Astrocyte of the cerebellum (primary cell): ENCODE data around the gene MSANTD2.

ENCODE experiments used
- DNase-seq: peaks from one replicate; pipeline ENCODE4 v3.0.0-alpha.2; 2011; ENCODE audit warnings: low read depth
- H3K4me3 ChIP-seq: 2 replicates; pipeline ENCODE4 v1.5.1; 2011; ENCODE audit warnings: mild to moderate bottlenecking, low read depth, low read length, moderate library complexity
- in situ Hi-C: cut with HindIII; loops from 2 replicates; pipeline ENCODE4 v1.10.0; 2017; ENCODE audit warnings: low sequenced_read_pairs
- TF ChIP-seq, protein P1 (sequence below): IDR thresholded peaks from 2 replicates; pipeline ENCODE4 v1.5.1; 2012; ENCODE audit warnings: low read length, low read depth, moderate library complexity, mild to moderate bottlenecking; ENCODE audit errors: missing control alignments

The MSANTD2 gene

DNA sequence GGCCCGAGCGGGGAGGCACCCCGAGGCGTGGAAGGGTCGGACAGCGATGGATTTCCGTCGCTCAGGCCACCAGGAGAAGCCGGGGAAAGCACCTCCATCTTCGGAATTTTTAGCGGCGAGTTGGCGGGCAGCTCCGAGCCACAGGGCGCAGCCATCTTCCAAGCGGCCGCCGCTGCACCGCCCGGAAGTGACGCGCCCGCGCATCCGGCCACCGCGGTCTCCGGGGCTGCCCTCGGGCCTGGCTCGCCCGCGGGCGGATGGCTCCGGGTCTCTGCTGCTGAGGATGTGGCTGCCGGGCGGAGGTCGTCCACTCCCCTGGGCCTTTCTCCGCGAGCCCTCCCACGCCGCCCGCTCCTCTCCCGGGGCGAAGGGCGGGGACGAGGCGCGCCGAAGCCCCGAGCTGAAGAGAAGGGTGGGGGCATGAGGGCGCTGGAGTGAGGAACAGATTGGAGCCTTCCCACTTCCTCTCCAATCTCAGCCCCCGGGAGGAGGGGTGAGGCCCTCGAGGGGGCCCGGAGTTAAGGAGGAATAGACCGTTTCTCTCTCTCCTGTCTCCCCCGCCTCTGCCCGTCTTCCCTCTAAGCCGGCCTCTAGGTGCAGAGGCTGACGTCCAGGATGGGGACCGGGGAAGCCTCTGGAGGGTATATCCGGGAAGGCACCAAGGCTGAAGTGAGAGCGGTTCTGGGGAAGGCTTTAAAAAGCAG, at the start of gene MSANTD2:
Gene MSANTD2, minus strand, starts transcription at position 181 of the 704 bp plus-strand sequence. Its CDS starts 26 bp downstream, at position 155.
- in situ Hi-C loops: no loop called here
- TF ChIP-seq, protein P1, sequence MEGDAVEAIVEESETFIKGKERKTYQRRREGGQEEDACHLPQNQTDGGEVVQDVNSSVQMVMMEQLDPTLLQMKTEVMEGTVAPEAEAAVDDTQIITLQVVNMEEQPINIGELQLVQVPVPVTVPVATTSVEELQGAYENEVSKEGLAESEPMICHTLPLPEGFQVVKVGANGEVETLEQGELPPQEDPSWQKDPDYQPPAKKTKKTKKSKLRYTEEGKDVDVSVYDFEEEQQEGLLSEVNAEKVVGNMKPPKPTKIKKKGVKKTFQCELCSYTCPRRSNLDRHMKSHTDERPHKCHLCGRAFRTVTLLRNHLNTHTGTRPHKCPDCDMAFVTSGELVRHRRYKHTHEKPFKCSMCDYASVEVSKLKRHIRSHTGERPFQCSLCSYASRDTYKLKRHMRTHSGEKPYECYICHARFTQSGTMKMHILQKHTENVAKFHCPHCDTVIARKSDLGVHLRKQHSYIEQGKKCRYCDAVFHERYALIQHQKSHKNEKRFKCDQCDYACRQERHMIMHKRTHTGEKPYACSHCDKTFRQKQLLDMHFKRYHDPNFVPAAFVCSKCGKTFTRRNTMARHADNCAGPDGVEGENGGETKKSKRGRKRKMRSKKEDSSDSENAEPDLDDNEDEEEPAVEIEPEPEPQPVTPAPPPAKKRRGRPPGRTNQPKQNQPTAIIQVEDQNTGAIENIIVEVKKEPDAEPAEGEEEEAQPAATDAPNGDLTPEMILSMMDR: peak; percentile 1
- peak within 1 kb of the TSS; percentile 72 for H3K4me3 ChIP-seq
- DNase-seq: peak; percentile 53

DNA sequence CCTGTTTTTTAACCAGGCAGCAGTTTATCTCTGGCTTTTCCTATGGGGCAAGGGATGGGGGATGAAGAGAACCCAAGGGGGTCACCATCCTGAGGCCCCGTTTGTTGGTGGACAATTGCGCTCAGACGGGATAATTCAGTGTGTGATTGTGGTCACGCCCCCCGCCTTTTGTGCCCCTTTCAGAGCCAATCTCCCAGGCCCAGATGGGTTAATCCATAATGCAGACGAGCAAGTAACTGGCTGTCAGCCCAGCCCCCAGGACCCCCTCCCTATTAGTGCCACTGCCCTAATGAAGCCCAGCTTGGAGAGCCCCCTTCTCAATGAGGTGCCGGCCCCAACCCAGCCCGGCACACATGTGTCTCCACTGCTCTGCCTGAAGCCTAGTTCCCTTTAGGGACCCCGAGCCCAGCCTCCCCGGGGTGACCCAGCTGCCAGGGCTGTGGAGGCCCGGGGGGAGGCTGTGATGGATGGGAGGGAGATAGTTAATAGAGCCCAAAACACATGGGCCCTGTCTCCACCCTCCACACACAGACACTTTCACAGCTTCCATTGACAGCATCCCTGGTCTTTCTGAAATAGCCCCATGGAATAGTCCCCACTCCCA, 46.0 kb upstream of the MSANTD2 start:
- TF ChIP-seq, protein P1: no peak
- in situ Hi-C loops: no loop called here
- no peak overlapping the region for H3K4me3 ChIP-seq
- DNase-seq: no peak

DNA sequence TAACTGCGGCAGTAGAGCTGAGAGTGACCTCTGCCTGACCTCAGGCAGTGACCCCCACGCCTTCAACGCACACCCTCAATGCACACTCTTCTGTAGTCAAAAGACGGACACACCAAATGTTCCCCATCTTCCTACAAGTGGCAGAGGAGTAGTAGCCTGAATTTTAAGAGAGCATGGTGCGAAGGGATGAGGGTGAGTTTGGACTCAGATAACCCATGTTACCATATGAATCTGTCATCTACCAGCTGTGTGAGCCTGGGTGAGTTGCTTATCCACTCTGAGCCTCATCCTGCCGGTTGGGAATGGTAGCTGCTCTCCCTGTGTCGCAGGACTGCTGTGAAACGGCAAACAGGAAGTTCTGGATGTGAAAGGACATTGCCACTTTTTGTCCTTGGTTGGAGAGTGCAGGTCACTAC, 44.5 kb upstream of the MSANTD2 start:
- in situ Hi-C loops: no loop called here
- no peak overlapping the region for H3K4me3 ChIP-seq
- DNase-seq: no peak
- TF ChIP-seq, protein P1: no peak

DNA sequence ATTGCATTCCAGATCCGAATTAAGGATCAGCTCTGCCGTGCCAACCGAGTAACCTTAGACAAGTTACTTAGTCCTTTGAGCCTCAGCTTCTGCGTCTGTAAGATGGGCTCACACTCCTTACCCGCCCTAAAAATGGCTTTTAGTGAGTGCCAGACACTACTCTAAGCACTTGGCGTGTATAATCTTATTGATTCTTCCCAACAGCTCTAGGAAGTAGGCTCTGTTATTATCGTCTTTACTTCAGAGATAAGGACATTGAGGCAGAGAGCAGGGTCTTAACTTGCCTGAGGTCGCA, 43.4 kb upstream of the MSANTD2 start:
- DNase-seq: no peak
- in situ Hi-C loops: no loop called here
- H3K4me3 ChIP-seq: no peak overlapping the region
- TF ChIP-seq, protein P1: no peak

DNA sequence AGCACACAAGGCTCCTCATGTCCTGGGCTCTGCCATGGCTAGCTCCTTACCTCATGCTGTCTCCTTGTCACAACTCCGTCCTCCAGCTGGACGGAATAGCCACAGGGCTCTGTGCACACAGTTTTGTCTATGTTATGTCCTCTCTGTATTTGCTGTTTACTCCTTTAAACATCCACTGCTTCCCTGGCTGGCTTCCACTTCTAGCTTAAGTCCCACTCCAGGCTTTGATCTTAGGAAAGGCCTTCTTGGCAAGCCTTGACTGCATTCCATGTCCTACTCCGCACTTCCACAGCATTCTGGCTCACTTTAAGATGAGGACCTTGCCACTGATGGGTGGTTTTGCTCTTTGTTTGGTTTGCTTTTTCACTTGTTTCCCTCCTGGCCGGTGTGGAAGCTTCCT, 42.1 kb upstream of the MSANTD2 start:
- TF ChIP-seq, protein P1: no peak
- no peak for DNase-seq
- in situ Hi-C loops: no loop called here
- no peak overlapping the region for H3K4me3 ChIP-seq

DNA sequence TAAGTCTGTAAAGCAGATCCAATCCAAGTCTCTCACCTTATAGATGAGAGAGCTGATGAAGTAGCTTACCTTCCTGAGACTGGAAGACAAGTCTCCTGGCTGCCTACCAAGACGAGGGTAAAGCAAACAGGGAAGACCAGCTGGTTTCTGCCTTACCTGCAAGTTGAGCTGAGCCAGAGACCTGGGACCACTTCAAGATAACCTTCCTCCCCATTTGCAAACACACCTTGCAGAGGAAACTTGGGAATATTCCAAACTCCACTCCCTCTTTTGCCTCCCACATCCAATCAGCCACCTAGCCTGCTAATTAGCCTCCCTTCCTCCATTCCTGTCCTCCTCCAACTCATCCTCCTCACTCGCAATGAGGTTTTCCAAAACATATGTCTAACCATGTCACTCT, 41.6 kb upstream of the MSANTD2 start:
- no peak for DNase-seq
- TF ChIP-seq, protein P1: no peak
- in situ Hi-C loops: no loop called here

More for the DNA sequence above, 41.6 kb upstream of the MSANTD2 start:
- H3K4me3 ChIP-seq: no peak overlapping the region
